ENCODE measurements around the gene CLPTM1L.

The CLPTM1L gene

GRCh38 chr5:1352231-1353219 lies 7.6 kb upstream of the CLPTM1L start:
- no peak for DNase-seq (ENCODE audit: low read depth)
- no peak for TF ChIP-seq CTCF (IDR thresholded peaks at IDR 0.05; ENCODE audit: insufficient read depth, low read depth, low read length, missing control alignments)
- H3K4me3 ChIP-seq (ENCODE audit: low read length) = no peak overlapping the region

GRCh38 chr5:1351156-1351555 lies 6.3 kb upstream of the CLPTM1L start:
- TF ChIP-seq CTCF (IDR thresholded peaks at IDR 0.05; ENCODE audit: insufficient read depth, low read depth, low read length, missing control alignments) = no peak
- no peak overlapping the region for H3K4me3 ChIP-seq (ENCODE audit: low read length)
- DNase-seq (ENCODE audit: low read depth) = no peak

- H3K4me3 ChIP-seq (ENCODE audit: low read length) = no peak overlapping the region
- DNase-seq (ENCODE audit: low read depth) = no peak
- no peak for TF ChIP-seq CTCF (IDR thresholded peaks at IDR 0.05; ENCODE audit: insufficient read depth, low read depth, low read length, missing control alignments)
These were observed 4.3 kb upstream of the CLPTM1L start for GRCh38 chr5:1349246-1349645.

- TF ChIP-seq CTCF (IDR thresholded peaks at IDR 0.05; ENCODE audit: insufficient read depth, low read depth, low read length, missing control alignments) = no peak
- H3K4me3 ChIP-seq (ENCODE audit: low read length) = no peak overlapping the region
- no peak for DNase-seq (ENCODE audit: low read depth)
These were observed 4.0 kb upstream of the CLPTM1L start for GRCh38 chr5:1348986-1349245.

GRCh38 chr5:1347571-1347970 lies 2.7 kb upstream of the CLPTM1L start:
- DNase-seq (ENCODE audit: low read depth) = no peak
- no peak overlapping the region for H3K4me3 ChIP-seq (ENCODE audit: low read length)
- no peak for TF ChIP-seq CTCF (IDR thresholded peaks at IDR 0.05; ENCODE audit: insufficient read depth, low read depth, low read length, missing control alignments)

- TF ChIP-seq CTCF (IDR thresholded peaks at IDR 0.05; ENCODE audit: insufficient read depth, low read depth, low read length, missing control alignments) = no peak
- DNase-seq (ENCODE audit: low read depth) = no peak
- no peak overlapping the region for H3K4me3 ChIP-seq (ENCODE audit: low read length)
These were observed 1.9 kb upstream of the CLPTM1L start for GRCh38 chr5:1346627-1347440.
